Keratinocyte (primary cell): ENCODE results near the gene GPR62. TPM values are rescaled to one million over a fixed set of nuclear protein-coding genes. Genes with fewer than 3 reads are reported as not detected.

Source experiments
- DNase-seq: peaks from one replicate; pipeline ENCODE4 v3.0.0-alpha.2; 2011; ENCODE audit warnings: low read depth, missing footprints, low spot score
- FAIRE-seq: peaks from 2 replicates; lab custom pipeline; 2011; peaks lifted over from hg19 to GRCh38; lab: Jason Lieb, UNC
- H2AFZ ChIP-seq: 2 replicates; pipeline ENCODE4 v1.6.0; 2012; ENCODE audit warnings: low read length, control low read depth, inconsistent platforms; ENCODE audit not compliant: control insufficient read depth
- H3K27ac ChIP-seq: 2 replicates; pipeline ENCODE4 v1.5.1; 2011; ENCODE audit warnings: low read length; ENCODE audit not compliant: control insufficient read depth, insufficient read depth
- H3K27me3 ChIP-seq: 3 replicates; pipeline ENCODE4 v1.6.0; 2011; ENCODE audit warnings: low read length; ENCODE audit not compliant: control insufficient read depth, insufficient read depth; ENCODE audit errors: extremely low read depth
- H3K36me3 ChIP-seq, 2 experiments: 2 replicates in 1 of 2; 3 replicates in 1 of 2; pipeline ENCODE4 v1.5.1; 2011; ENCODE audit warnings: low read length in 2 of 2, mild to moderate bottlenecking in 1 of 2; ENCODE audit not compliant: control insufficient read depth in 2 of 2, insufficient read depth in 2 of 2; ENCODE audit errors: extremely low read depth in 1 of 2
- H3K4me1 ChIP-seq: 3 replicates; pipeline ENCODE4 v1.5.1; 2011; ENCODE audit warnings: low read length; ENCODE audit not compliant: control insufficient read depth, insufficient read depth; ENCODE audit errors: extremely low read depth
- H3K4me2 ChIP-seq: 3 replicates; pipeline ENCODE4 v1.6.0; 2011; ENCODE audit warnings: low read depth, low read length; ENCODE audit not compliant: control insufficient read depth, insufficient read depth; ENCODE audit errors: extremely low read depth
- H3K4me3 ChIP-seq, 3 experiments: fragments of 200-600 bp in 1 of 3; sonication (generic) in 1 of 3; 2 replicates in 2 of 3; 3 replicates in 1 of 3; pipeline ENCODE4 v1.5.1; 2011 to 2016; ENCODE audit warnings: low read length in 3 of 3, mild to moderate bottlenecking in 3 of 3, control low read depth in 2 of 3, inconsistent platforms in 1 of 3, low read depth in 1 of 3, mixed read lengths in 1 of 3, mixed run types in 1 of 3, moderate library complexity in 1 of 3; ENCODE audit not compliant: control insufficient read depth in 2 of 3, insufficient read depth in 2 of 3; ENCODE audit errors: extremely low read depth in 1 of 3
- H3K79me2 ChIP-seq: 2 replicates; pipeline ENCODE4 v1.6.0; 2012; ENCODE audit warnings: low read length; ENCODE audit not compliant: control insufficient read depth, insufficient read depth
- H3K9ac ChIP-seq: 3 replicates; pipeline ENCODE4 v1.6.0; 2011; ENCODE audit warnings: low read length; ENCODE audit not compliant: control insufficient read depth, insufficient read depth; ENCODE audit errors: extremely low read depth
- H3K9me1 ChIP-seq: 3 replicates; pipeline ENCODE4 v1.6.0; 2011; ENCODE audit warnings: low read length; ENCODE audit not compliant: control insufficient read depth, insufficient read depth; ENCODE audit errors: extremely low read depth
- H3K9me3 ChIP-seq: 2 replicates; pipeline ENCODE4 v1.5.1; 2012; ENCODE audit warnings: low read depth, low read length; ENCODE audit not compliant: control insufficient read depth
- H4K20me1 ChIP-seq: 3 replicates; pipeline ENCODE4 v1.6.0; 2011; ENCODE audit warnings: low read length; ENCODE audit not compliant: control insufficient read depth, insufficient read depth; ENCODE audit errors: extremely low read depth
- CTCF ChIP-seq, 3 experiments: IDR thresholded peaks in 1 of 3; conservative IDR thresholded peaks in 1 of 3; optimal IDR thresholded peaks in 1 of 3; 2 replicates in 2 of 3; 3 replicates in 1 of 3; pipeline versions ENCODE3 to v1.5.1; 2011; ENCODE audit warnings: low read length in 3 of 3, mild to moderate bottlenecking in 3 of 3, moderate library complexity in 2 of 3, control low read depth in 1 of 3, inconsistent platforms in 1 of 3; ENCODE audit not compliant: insufficient read depth in 2 of 3; ENCODE audit errors: extremely low read depth in 1 of 3
- EZH2 ChIP-seq: IDR thresholded peaks from one replicate; pipeline ENCODE4 v1.6.1; 2012; ENCODE audit warnings: inconsistent platforms, mild to moderate bottlenecking, low read length, moderate library complexity
- dilution Hi-C: fragments of 300-500 bp; cut with MboI; formaldehyde crosslinking; loops from one replicate; pipeline ENCODE4 v1.7.0; 2020; ENCODE audit warnings: low sequenced_read_pairs; ENCODE audit not compliant: extremely low pct_ligation_motif_present
- polyA plus RNA-seq, 5 experiments: library from polyadenylated mRNA; depleted of rRNA in 3 of 5; stranded (reverse) in 3 of 5; stranded (forward) in 1 of 5; unstranded in 1 of 5; fragments of >200 nt; gene quantifications; 1 replicate in 1 of 5; 2 replicates in 3 of 5; 3 replicates in 1 of 5; pipeline versions ENCODE4 v1.2.1 to v1.2.3, GENCODE V29; 2011 to 2012; ENCODE audit warnings: missing spikeins in 2 of 5, low read depth in 1 of 5, low replicate concordance in 1 of 5

Gene GPR62
- polyA plus RNA-seq, 1 donor (not counting 4 experiments of a cell fraction or from before 2014, with no cell fraction given) = not detected

GRCh38 chr3:51964521-51964920, 9.3 kb downstream of the GPR62 start:
- Histone ChIP-seq H3K9ac (no peak overlapping the region), H3K36me3 (peaks cover 0 to 15% of the 10 kb centered on the region in 2 experiments), H3K4me3 (no peak overlapping the region), H3K27me3 (no peaks in the 10 kb centered on the region), H3K9me3 (no peaks in the 10 kb centered on the region), H3K4me1 (peaks cover 4% of the 10 kb centered on the region), H3K79me2 (no peaks in the 10 kb centered on the region), H3K4me2 (no peak overlapping the region), H3K27ac (no peak overlapping the region), H3K9me1 (no peaks in the 10 kb centered on the region), H2AFZ (no peak overlapping the region), H4K20me1 (no peaks in the 10 kb centered on the region)
- TF ChIP-seq CTCF (optimal IDR thresholded peaks at IDR 0.05 in 1 of 3, IDR thresholded peaks at IDR 0.05 in 1 of 3, conservative IDR thresholded peaks at IDR 0.05 in 1 of 3; ENCODE audit: extremely low read depth in 1 of 3, insufficient read depth in 2 of 3, low read length in 3 of 3) (no peak), EZH2 (no peak)
- FAIRE-seq (no peak), DNase-seq (no peak)
- dilution Hi-C loops = no loop called here

DNA sequence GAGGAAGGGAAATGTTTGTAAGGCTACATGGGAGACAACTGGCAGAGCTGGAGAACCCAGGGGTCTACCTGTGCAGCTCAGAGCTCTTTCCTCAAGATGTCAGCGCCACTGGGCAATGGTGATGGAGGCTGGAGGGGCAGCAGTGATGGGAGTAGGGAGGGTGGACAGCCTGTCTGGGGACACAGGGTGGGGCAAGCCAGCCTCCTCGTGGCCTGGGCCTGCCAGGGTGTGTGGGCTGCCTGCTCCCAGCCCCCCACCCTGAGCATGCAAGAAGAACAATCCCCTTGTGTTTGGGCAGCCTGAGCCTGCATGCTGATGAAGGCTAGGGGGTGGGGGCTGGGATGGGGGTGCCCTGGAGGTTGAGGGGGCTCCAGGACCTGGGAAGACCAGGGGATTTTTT, 10.8 kb downstream of the GPR62 start:
- Histone ChIP-seq H3K4me3 (peak overlapping the region in 1 of 3 experiments; percentile 44), H3K4me2 (no peak overlapping the region), H3K36me3 (peaks cover 0 to 5% of the 10 kb centered on the region in 2 experiments), H4K20me1 (no peaks in the 10 kb centered on the region), H2AFZ (no peak overlapping the region), H3K4me1 (peaks cover 11% of the 10 kb centered on the region), H3K27ac (no peak overlapping the region), H3K79me2 (no peaks in the 10 kb centered on the region), H3K27me3 (no peaks in the 10 kb centered on the region), H3K9ac (no peak overlapping the region), H3K9me1 (no peaks in the 10 kb centered on the region), H3K9me3 (no peaks in the 10 kb centered on the region)
- DNase-seq (no peak), FAIRE-seq (no peak)
- dilution Hi-C loops = no loop called here
- TF ChIP-seq EZH2 = no peak
- TF ChIP-seq CTCF (optimal IDR thresholded peaks at IDR 0.05 in 1 of 3, IDR thresholded peaks at IDR 0.05 in 1 of 3, conservative IDR thresholded peaks at IDR 0.05 in 1 of 3; ENCODE audit: extremely low read depth in 1 of 3, insufficient read depth in 2 of 3, low read length in 3 of 3) = no peak
